Sigmoid colon (tissue), 4 donors: ENCODE results near the gene MEF2D.

Source experiments
- POLR2AphosphoS5 ChIP-seq, 4 donors: sonication (generic); formaldehyde crosslinking; IDR thresholded peaks; one replicate each; pipeline ENCODE4 v1.6.1; 2017; ENCODE audit warnings: antibody characterized with exemption in 4 of 4
- TF ChIP-seq, protein P1 (sequence below), 4 experiments: fragments of 450-650 bp in 3 of 4; fragments of 200-600 bp in 1 of 4; IDR thresholded peaks; one replicate each; pipeline ENCODE4 v1.5.1; 2016 to 2019; ENCODE audit warnings: antibody characterized with exemption in 4 of 4, mild to moderate bottlenecking in 3 of 4, moderate library complexity in 2 of 4

DNA sequence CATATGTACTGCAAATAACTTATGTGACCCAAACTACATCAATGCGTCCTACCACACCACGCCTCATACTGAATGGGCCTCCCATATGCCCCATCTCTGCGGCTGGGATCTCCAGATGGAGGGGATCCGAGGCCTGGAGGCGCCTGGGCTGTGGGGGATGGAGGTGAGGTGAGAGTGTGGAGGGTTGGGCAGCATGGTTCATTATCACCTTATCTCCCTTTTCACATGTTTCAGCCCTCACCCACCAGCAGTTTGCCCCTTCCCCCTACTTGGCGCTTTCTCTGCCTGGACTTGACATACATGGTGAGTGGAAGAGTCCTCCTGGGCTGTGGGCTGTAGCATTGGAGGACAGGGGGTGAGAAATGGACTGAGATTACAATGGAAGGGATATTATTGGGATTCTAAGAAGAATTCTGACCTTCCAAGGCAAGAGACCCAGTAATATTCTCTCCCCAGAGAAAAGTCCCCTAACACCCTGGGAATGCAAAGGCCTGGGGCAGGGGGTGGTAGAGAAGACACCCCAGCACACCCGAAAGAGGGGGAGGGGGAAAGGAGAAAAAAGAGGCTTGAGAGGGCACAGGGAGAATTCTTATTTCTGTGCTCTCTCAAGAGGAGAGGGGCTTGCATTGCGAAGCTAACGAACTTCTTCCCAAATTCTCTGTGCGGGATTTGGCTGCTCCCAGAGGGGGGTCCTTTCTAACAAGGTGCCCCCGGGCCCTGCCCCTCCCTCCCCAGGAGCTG is 61.4 kb downstream of the MEF2D start:
- TF ChIP-seq POLR2AphosphoS5 (IDR thresholded peaks at IDR 0.05), result no peak
- TF ChIP-seq, protein P1, sequence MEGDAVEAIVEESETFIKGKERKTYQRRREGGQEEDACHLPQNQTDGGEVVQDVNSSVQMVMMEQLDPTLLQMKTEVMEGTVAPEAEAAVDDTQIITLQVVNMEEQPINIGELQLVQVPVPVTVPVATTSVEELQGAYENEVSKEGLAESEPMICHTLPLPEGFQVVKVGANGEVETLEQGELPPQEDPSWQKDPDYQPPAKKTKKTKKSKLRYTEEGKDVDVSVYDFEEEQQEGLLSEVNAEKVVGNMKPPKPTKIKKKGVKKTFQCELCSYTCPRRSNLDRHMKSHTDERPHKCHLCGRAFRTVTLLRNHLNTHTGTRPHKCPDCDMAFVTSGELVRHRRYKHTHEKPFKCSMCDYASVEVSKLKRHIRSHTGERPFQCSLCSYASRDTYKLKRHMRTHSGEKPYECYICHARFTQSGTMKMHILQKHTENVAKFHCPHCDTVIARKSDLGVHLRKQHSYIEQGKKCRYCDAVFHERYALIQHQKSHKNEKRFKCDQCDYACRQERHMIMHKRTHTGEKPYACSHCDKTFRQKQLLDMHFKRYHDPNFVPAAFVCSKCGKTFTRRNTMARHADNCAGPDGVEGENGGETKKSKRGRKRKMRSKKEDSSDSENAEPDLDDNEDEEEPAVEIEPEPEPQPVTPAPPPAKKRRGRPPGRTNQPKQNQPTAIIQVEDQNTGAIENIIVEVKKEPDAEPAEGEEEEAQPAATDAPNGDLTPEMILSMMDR (IDR thresholded peaks at IDR 0.05), result no peak
